Panc1 (cell line): Measurements from ENCODE around the gene MRC1. TPM values are rescaled to one million over a fixed set of nuclear protein-coding genes. Genes with fewer than 3 reads are reported as not detected.

Experiments used
- ATAC-seq: fragments of 200-7000 bp; cut with Tn5 transposase; 2 replicates; pipeline ENCODE4 v1.9.1; 2020; ENCODE audit warnings: mild to moderate bottlenecking, moderate library complexity
- BruUV-seq: library from RNA; stranded (reverse); fragments of 400-500 nt; replicated peaks from 2 replicates; lab custom pipeline; 2021; lab: Mats Ljungman, UMichigan
- CTCF ChIA-PET: fragments of 300-600 bp; sonication (Branson Sonifier 250); formaldehyde crosslinking; loops from one replicate; lab custom pipeline; 2022; ENCODE audit warnings: antibody characterized with exemption; lab: Charles Lee
- POLR2A ChIA-PET: fragments of 300-600 bp; sonication (Branson Sonifier 250); formaldehyde crosslinking; loops from one replicate; lab custom pipeline; 2022; ENCODE audit warnings: antibody characterized with exemption; lab: Charles Lee
- DNase-seq: peaks from one replicate; pipeline ENCODE4 v3.0.0-alpha.2; 2010; ENCODE audit warnings: low read depth, low spot score
- H3K27ac ChIP-seq: 2 replicates; pipeline ENCODE4 v1.5.1; 2011; ENCODE audit warnings: mild to moderate bottlenecking, low read length, inconsistent platforms
- H3K27me3 ChIP-seq: fragments of 200-500 bp; sonication (Bioruptor generic); 2 replicates; pipeline ENCODE4 v1.6.0; 2014; ENCODE audit warnings: low read length, inconsistent platforms; ENCODE audit not compliant: control insufficient read depth, insufficient read depth
- H3K36me3 ChIP-seq: fragments of 200-500 bp; sonication (Bioruptor generic); 2 replicates; pipeline ENCODE4 v1.5.1; 2014; ENCODE audit warnings: inconsistent platforms, mild to moderate bottlenecking, low read length, moderate library complexity; ENCODE audit not compliant: control insufficient read depth, insufficient read depth
- H3K4me1 ChIP-seq: 2 replicates; pipeline ENCODE4 v1.5.1; 2011; ENCODE audit warnings: inconsistent platforms, mild to moderate bottlenecking, low read length, moderate library complexity; ENCODE audit not compliant: control insufficient read depth, insufficient read depth
- H3K4me3 ChIP-seq, 2 experiments: 2 replicates each; pipeline ENCODE4 v1.5.1; 2011 to 2012; ENCODE audit warnings: low read depth in 2 of 2, low read length in 2 of 2, mild to moderate bottlenecking in 2 of 2, inconsistent platforms in 1 of 2, moderate library complexity in 1 of 2
- H3K9me3 ChIP-seq: fragments of 200-500 bp; sonication (Bioruptor generic); 2 replicates; pipeline ENCODE4 v1.5.1; 2014; ENCODE audit warnings: low read depth, mild to moderate bottlenecking, inconsistent platforms, low read length, moderate library complexity; ENCODE audit not compliant: control insufficient read depth, insufficient read depth
- CTCF ChIP-seq: fragments of 450-650 bp; IDR thresholded peaks from 2 replicates; pipeline ENCODE4 v1.5.1; 2017; ENCODE audit warnings: mild to moderate bottlenecking
- POLR2AphosphoS5 ChIP-seq: IDR thresholded peaks from 2 replicates; pipeline ENCODE4 v1.6.1; 2012; ENCODE audit warnings: mild to moderate bottlenecking, low read depth, low read length, moderate library complexity
- REST ChIP-seq, 2 experiments: IDR thresholded peaks; 2 replicates each; pipeline ENCODE4 v1.6.1; 2011 to 2012; ENCODE audit warnings: low read depth in 2 of 2, control low read depth in 1 of 2, low read length in 1 of 2, mild to moderate bottlenecking in 1 of 2, moderate library complexity in 1 of 2; ENCODE audit not compliant: insufficient read depth in 1 of 2
- SIN3A ChIP-seq: IDR thresholded peaks from 2 replicates; pipeline ENCODE4 v1.6.1; 2012; ENCODE audit warnings: low read depth, mild to moderate bottlenecking, low read length, moderate library complexity, borderline replicate concordance; ENCODE audit not compliant: insufficient read depth
- TCF7L2 ChIP-seq: IDR thresholded peaks from 2 replicates; pipeline ENCODE4 v1.6.1; 2011; ENCODE audit warnings: mild to moderate bottlenecking, low read depth, low read length, inconsistent platforms
- in situ Hi-C: cut with HindIII; loops from 2 replicates; pipeline ENCODE4 v1.10.0; 2016; ENCODE audit warnings: low sequenced_read_pairs, low pct_unique_long_range_greater_than_20kb
- intact Hi-C: fragments of 100-400 bp; cut with micrococcal nuclease; formaldehyde crosslinking; loops from one replicate; pipeline ENCODE4 v1.10.0; 2022; ENCODE audit not compliant: unreplicated experiment
- total RNA-seq: library from RNA; stranded (reverse); gene quantifications from one replicate; pipeline ENCODE4 v1.2.1, GENCODE V29; 2021; ENCODE audit not compliant: unreplicated experiment

The MRC1 gene
- total RNA-seq, 1 experiment from 2014 or later: 0.21 TPM

- H3K27ac ChIP-seq: no peak overlapping the region
- no peak for ATAC-seq
- no peaks in the 10 kb centered on the region for H3K27me3 ChIP-seq
- no TSS peak for BruUV-seq
- H3K4me3 ChIP-seq: no peak overlapping the region
- POLR2A ChIA-PET: no interaction called here
- no peaks in the 10 kb centered on the region for H3K4me1 ChIP-seq
- CTCF ChIA-PET: no interaction called here
- no peak for DNase-seq
- TF ChIP-seq TCF7L2: no peak
- intact Hi-C loops: no loop called here
- H3K9me3 ChIP-seq: no peaks in the 10 kb centered on the region
- in situ Hi-C loops: no loop called here
- no peaks in the 10 kb centered on the region for H3K36me3 ChIP-seq
Observed at GRCh38 chr10:17768496-17768895, 40.7 kb upstream of the MRC1 start.

DNA sequence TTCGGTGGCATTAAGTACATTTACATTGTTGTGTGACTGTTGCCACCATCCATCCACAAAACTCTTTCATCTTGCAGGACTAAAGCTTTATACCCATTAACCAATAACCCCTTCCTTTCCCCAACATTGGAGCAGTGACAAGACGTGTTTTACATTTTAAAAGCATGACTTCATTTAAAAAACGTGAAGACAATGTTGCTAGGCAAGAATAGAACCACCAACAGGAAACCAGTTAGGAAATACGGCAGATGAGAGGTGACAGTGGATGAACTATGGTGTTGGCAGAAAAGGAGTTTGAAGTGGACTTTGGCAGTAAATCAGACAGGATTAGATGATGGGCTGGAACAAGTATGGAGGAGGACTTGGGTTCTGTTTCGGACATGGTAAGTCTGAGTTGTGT lies 40.2 kb upstream of the MRC1 start:
- no peak for ATAC-seq
- TF ChIP-seq CTCF (no peak), REST (IDR thresholded peaks at IDR 0.05; ENCODE audit: insufficient read depth in 1 of 2, low read depth in 2 of 2, low read length in 1 of 2) (no peak), TCF7L2 (no peak), POLR2AphosphoS5 (no peak), SIN3A (no peak)
- in situ Hi-C loops: no loop called here
- CTCF ChIA-PET: no interaction called here
- DNase-seq: no peak
- BruUV-seq: no TSS peak
- Histone ChIP-seq H3K36me3 (no peaks in the 10 kb centered on the region), H3K4me1 (no peaks in the 10 kb centered on the region), H3K27me3 (no peaks in the 10 kb centered on the region), H3K9me3 (no peaks in the 10 kb centered on the region), H3K4me3 (no peak overlapping the region), H3K27ac (no peak overlapping the region)
- POLR2A ChIA-PET: no interaction called here
- intact Hi-C loops: no loop called here

- intact Hi-C loops (no loop called here), in situ Hi-C loops (no loop called here)
- H3K4me3 ChIP-seq: no peak overlapping the region
- no peaks in the 10 kb centered on the region for H3K4me1 ChIP-seq
- H3K36me3 ChIP-seq: no peaks in the 10 kb centered on the region
- BruUV-seq: no TSS peak
- H3K9me3 ChIP-seq: no peaks in the 10 kb centered on the region
- no peaks in the 10 kb centered on the region for H3K27me3 ChIP-seq
- no peak overlapping the region for H3K27ac ChIP-seq
- ATAC-seq (no peak), DNase-seq (no peak)
- no peak for TF ChIP-seq POLR2AphosphoS5
- no peak for TF ChIP-seq TCF7L2
- no peak for TF ChIP-seq SIN3A
- TF ChIP-seq REST (IDR thresholded peaks at IDR 0.05; ENCODE audit: insufficient read depth in 1 of 2, low read depth in 2 of 2, low read length in 1 of 2): no peak
- TF ChIP-seq CTCF: no peak
- POLR2A ChIA-PET: no interaction called here
- CTCF ChIA-PET: no interaction called here
Observed at GRCh38 chr10:17771017-17771416, 38.1 kb upstream of the MRC1 start.
